ENCODE measurements around the gene MACROD2. TPM values are rescaled to one million over a fixed set of nuclear protein-coding genes. Genes with fewer than 3 reads are reported as not detected.

Gene MACROD2
- total and polyA plus RNA-seq, 2 experiments from 2014 or later = 2.8 to 4.3 TPM

GRCh38 chr20:14947536-14947935, 952.2 kb downstream of the MACROD2 start (continued):
- TF ChIP-seq, protein P1, sequence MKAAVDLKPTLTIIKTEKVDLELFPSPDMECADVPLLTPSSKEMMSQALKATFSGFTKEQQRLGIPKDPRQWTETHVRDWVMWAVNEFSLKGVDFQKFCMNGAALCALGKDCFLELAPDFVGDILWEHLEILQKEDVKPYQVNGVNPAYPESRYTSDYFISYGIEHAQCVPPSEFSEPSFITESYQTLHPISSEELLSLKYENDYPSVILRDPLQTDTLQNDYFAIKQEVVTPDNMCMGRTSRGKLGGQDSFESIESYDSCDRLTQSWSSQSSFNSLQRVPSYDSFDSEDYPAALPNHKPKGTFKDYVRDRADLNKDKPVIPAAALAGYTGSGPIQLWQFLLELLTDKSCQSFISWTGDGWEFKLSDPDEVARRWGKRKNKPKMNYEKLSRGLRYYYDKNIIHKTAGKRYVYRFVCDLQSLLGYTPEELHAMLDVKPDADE (IDR thresholded peaks at IDR 0.05) = no peak
- TF ChIP-seq JUNB (IDR thresholded peaks at IDR 0.05; ENCODE audit: unreplicated experiment) (no peak), STAT1 (IDR thresholded peaks at IDR 0.05; ENCODE audit: unreplicated experiment) (no peak), EZH2phosphoT487 (IDR thresholded peaks at IDR 0.05; ENCODE audit: unreplicated experiment) (no peak), CREB1 (CRISPR knock-in tag; IDR thresholded peaks at IDR 0.05; ENCODE audit: low read depth) (no peak), REST (IDR thresholded peaks at IDR 0.05; ENCODE audit: unreplicated experiment) (no peak), ZNF331 (CRISPR knock-in tag; IDR thresholded peaks at IDR 0.05; ENCODE audit: low read depth) (no peak), NANOG (IDR thresholded peaks at IDR 0.05; ENCODE audit: borderline replicate concordance) (no peak), POLR2AphosphoS5 (IDR thresholded peaks at IDR 0.05; ENCODE audit: low read depth) (no peak), EZH2 (IDR thresholded peaks at IDR 0.05; ENCODE audit: low read depth, unreplicated experiment) (no peak), ZNF114 (CRISPR knock-in tag; IDR thresholded peaks at IDR 0.05) (no peak)
- TF ChIP-seq, protein P2, sequence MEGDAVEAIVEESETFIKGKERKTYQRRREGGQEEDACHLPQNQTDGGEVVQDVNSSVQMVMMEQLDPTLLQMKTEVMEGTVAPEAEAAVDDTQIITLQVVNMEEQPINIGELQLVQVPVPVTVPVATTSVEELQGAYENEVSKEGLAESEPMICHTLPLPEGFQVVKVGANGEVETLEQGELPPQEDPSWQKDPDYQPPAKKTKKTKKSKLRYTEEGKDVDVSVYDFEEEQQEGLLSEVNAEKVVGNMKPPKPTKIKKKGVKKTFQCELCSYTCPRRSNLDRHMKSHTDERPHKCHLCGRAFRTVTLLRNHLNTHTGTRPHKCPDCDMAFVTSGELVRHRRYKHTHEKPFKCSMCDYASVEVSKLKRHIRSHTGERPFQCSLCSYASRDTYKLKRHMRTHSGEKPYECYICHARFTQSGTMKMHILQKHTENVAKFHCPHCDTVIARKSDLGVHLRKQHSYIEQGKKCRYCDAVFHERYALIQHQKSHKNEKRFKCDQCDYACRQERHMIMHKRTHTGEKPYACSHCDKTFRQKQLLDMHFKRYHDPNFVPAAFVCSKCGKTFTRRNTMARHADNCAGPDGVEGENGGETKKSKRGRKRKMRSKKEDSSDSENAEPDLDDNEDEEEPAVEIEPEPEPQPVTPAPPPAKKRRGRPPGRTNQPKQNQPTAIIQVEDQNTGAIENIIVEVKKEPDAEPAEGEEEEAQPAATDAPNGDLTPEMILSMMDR (conservative IDR thresholded peaks at IDR 0.05; ENCODE audit: low read depth in 2 of 2) = no peak

DNA sequence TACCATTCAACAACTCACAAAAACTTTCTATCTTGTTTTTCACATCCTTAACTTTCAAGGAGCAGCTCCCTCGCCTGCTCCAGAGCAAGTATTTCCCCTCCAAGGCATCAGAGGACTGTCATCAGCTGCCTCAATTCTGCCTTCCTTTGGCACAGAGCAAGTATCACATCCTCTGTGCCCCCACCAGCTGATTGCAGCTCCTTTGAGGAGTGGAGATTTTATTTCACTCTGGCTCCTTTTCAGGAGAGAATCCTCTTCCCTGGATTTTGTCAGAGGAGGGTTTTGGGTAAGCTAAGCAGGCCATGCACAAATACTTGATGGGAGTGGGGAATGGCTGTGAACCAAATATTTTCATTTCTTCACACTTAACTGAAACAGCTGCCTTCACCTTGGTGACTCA, 952.6 kb downstream of the MACROD2 start:
- no peak overlapping the region for H2AFZ ChIP-seq
- no peak overlapping the region for H3K4me3 ChIP-seq
- Mint-ChIP-seq H3K27me3 (ENCODE audit: insufficient read depth, low read depth, poor library complexity) (peaks cover under 1% of the 10 kb centered on the region), H3K4me3 (no peak overlapping the region), H3K36me3 (ENCODE audit: low read depth) (no peaks in the 10 kb centered on the region), H3K9me3 (no peaks in the 10 kb centered on the region), H3K4me1 (peaks cover 50% of the 10 kb centered on the region), H3K27ac (no peak overlapping the region)
- H3K4me2 ChIP-seq = no peak overlapping the region
- no peak overlapping the region for H3K27ac ChIP-seq (ENCODE audit: low read depth)
- H3F3A ChIP-seq (replicated peaks; ENCODE audit: low read depth) = no peaks in the 10 kb centered on the region
- peaks cover 34% of the 10 kb centered on the region for H3K4me1 ChIP-seq (ENCODE audit: insufficient read depth)
- no peaks in the 10 kb centered on the region for H3K36me3 ChIP-seq (ENCODE audit: insufficient read depth)
- DNase-seq (ENCODE audit: low spot score) (no peak), ATAC-seq (0 out of 3 replicates have a peak, but pooled peaks have one; percentile 25)
- H3K27me3 ChIP-seq (ENCODE audit: insufficient read depth) = no peaks in the 10 kb centered on the region
- no peaks in the 10 kb centered on the region for H3K79me2 ChIP-seq (replicated peaks; ENCODE audit: insufficient read depth)
- no peaks in the 10 kb centered on the region for H4K20me1 ChIP-seq (replicated peaks; ENCODE audit: insufficient read depth)
- H3K9me2 ChIP-seq (ENCODE audit: insufficient read depth) = peaks cover 16% of the 10 kb centered on the region
- TF ChIP-seq EZH2phosphoT487 (IDR thresholded peaks at IDR 0.05; ENCODE audit: unreplicated experiment) (no peak), JUNB (IDR thresholded peaks at IDR 0.05; ENCODE audit: unreplicated experiment) (no peak), ZNF331 (CRISPR knock-in tag; IDR thresholded peaks at IDR 0.05; ENCODE audit: low read depth) (no peak), ZNF114 (CRISPR knock-in tag; IDR thresholded peaks at IDR 0.05) (no peak), STAT1 (IDR thresholded peaks at IDR 0.05; ENCODE audit: unreplicated experiment) (no peak), REST (IDR thresholded peaks at IDR 0.05; ENCODE audit: unreplicated experiment) (no peak), POLR2AphosphoS5 (IDR thresholded peaks at IDR 0.05; ENCODE audit: low read depth) (no peak), CREB1 (CRISPR knock-in tag; IDR thresholded peaks at IDR 0.05; ENCODE audit: low read depth) (no peak), NANOG (IDR thresholded peaks at IDR 0.05; ENCODE audit: borderline replicate concordance) (no peak)
- TF ChIP-seq, protein P1 (IDR thresholded peaks at IDR 0.05) = no peak

All from GM23338 (cell line).